Mucosa of gallbladder (tissue), 1 donor: Measurements from ENCODE around the gene HSP90AB1. TPM values are rescaled to one million over a fixed set of nuclear protein-coding genes. Genes with fewer than 3 reads are reported as not detected.
A peak's percentile ranks its signal among the peaks of the same experiment; 100 is the strongest.

Source experiments
- DNase-seq: peaks from one replicate; pipeline ENCODE4 v3.0.0-alpha.2; 2020; ENCODE audit warnings: low spot score
- total RNA-seq: library from RNA; stranded (reverse); gene quantifications from one replicate; pipeline ENCODE4 v1.2.1, GENCODE V29; 2021
- donor health status: DM: no; HTN: no; CAD: no.

Gene HSP90AB1
- total RNA-seq, 1 donor from 2014 or later = 893 TPM

DNA sequence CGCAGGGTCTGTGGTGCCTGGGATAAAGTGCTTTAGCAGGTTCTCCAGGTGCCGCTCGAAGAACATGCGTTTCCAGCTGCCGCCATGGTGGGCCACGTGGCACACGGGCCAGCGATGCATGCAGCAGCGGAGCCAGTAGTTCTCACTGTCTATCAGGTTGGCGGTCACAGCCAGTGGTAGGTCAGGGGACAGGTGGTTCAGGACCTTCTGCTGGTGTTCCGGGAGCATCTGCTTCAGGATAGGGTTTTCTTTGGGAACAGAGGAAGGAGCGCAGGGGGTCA lies 39.3 kb downstream of the HSP90AB1 start:
- DNase-seq = no peak

DNA sequence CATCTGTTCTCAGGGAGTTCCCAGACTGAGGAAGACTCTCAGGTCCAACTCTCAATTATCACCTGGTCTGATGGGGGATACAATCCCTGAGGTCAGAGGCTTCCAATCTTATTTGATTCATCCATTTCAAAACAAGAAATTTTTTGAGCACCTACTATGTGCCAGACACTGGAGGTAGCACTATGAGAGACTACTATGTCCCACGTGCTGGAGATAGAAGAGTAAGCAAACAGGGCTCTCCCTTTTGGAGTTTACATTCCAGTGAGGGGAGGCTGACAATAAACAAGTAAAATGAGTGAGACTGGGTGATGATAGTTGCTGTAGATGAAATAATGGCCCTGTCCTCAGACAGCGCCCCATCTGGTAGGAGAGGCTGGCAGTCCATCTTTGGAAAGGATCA lies 39.8 kb downstream of the HSP90AB1 start:
- DNase-seq = no peak

DNA sequence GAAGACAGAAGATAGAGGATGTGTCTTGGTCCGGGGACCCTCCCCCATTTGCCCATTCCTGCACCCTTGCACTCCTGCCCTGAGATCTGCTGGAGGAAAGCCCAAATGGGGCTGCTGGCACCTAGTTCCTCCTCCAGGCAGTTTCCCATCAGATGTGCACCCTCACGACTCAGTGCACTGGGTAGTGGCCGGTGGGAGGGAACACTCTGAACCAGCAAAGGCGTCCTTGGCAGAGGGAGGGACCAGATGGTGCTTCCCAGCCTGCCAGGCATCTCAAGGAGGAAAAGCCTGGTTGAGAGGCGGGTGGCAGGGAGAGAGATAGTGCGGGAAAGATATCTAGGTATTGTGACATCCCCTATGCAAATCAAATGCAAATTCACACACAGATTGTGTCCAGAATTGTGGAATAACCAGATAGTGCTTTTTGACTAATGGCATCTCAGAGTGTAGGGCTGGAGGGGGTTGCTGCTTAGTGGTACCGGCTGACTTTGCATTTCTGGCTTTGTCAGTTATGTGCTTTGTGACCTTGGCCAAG lies 42.9 kb downstream of the HSP90AB1 start:
- no peak for DNase-seq

DNA sequence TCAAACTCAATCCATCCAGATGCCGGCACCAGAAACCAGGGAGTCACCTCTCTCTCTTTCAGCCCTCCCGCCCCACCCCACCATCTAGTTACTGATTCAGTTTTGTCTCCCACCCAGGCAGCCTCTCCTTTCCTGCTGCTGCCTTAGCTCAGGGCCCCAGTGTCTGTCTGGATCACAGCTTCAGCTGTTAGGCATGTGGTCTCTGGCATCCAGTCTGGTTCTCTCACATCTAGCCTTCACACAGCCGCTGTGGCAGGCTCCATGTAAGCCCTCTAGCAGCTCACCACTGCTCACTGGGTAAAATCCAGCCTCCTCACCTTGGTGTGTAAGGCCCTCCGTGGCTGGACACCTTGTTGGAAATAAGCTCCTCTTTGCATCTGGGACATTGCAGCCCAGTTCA lies 44.9 kb downstream of the HSP90AB1 start:
- DNase-seq = no peak

DNA sequence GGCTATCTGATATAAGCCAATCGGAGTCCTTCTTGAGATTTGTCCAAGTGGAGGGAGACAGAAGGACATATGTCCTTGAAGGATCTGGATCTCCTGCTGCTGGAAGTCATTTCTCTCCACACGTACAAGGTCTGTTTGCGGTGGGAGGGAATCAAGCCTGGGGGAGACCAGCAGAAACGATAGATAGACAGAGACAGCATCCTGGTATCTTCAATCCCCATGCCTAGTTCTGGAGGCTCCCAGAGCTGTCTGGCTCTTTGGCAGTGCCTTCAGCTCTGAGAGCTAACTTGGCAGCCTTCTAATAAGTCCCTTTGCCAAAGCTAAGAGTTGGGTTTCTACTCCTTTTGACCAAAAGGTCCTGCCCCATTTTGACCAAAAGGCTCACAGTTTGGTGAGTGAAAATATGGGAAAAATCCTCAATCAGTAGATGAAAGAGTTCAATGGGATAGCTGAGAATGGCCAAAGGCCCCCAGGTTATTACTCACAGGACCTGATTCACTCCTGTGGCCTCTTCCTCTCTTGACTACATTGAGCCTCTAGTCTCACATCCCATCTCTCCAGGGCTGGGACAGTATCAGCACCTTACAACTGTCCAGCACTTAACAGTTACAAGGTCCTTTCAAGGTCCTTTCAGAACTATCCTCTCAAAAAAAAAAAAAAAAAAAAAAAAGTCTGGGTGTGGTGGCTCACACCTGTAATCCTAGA lies 45.9 kb downstream of the HSP90AB1 start:
- no peak for DNase-seq

DNA sequence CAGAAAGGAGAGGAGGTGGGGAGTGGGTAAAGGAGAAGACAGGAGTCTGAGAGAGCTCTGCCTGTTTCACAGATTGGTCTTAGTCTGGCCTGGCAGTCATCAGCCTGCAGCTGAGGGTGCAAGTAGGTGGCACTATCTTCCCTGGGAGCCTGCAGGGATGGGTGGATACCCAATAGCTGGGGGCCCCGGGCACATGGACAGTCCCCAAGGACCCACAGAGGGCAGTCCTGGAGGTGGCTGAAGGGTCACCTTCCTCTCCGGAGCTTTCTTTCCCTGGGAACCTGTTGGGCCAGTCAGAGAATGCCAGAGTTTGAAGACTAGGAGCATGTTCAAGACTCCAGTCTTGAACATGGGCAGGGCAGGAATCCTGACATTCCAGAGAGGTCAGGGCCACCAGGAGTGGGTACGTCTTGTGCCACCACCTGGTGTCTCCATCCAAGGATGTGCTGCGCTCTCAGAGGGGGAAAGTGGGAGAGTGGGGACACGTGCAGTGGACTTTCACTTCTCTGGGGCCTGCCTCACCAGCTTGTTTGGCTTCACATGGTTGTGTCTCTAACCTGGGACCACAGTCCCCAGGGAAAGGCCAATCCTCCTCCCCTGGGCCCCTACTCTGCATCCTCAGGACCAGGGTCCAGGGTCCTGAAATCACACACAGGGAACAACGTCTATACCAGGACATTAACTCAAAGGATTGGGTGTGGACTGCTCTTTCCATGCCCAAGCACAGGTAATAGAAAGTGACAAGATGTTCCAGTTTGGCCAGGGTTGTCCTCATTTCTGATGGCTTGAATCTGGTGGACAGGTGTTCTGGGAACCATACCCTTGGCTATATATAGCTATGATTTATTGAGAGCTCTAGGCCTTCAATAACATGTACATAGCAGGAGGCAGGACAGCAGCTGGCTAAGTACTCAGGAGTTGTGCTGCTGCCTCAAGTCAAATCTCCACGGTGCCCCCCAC lies 48.2 kb downstream of the HSP90AB1 start:
- no peak for DNase-seq

DNA sequence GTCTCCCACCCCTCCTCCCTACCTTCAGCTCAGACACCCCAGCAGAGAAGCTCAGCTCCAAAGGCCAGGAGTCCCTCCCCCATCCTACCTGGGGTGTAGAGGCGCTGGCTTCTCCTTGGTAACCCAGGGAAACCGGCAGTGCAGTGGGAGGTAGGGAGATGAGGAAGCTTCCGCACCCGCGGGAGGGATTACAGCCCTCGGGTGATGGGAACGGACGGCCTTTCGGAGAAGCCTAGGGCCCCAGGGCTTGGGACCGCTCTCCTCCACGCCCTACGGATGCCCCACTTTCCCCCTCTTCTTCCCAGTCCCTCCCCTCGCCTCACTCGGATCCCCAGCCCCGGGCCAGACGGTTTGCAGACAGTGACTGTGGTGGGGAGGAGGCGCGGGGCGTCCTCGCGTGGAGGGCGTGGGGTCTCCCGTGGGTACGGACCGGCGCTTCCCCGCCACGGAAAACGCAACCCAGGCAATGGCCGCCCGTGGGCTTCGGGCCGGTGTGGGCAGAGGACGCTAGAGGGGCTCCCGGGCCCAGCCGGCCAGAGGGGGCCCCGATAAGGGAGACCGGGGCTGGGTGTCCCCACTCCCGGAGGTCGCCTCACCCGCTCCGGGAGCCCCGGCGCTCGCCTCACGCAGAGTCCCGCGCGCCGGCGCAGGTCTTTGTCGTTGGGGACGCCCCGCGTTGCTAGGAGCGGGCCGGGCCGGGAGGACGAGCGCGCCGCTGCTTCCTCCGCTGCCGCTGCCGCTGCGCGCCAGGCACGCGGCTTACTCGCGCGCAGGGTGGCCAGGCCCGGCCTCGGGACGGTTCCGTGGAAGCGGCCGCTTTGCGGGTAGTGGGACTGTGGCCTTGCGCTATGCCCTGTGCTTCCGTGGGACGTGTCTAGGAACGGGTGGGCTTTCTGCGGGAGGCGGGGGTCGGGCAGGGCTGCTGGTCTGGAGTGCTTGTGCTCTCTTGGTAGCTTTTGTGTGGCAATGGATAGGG lies 50.5 kb downstream of the HSP90AB1 start:
- peak; percentile 18 for DNase-seq

DNA sequence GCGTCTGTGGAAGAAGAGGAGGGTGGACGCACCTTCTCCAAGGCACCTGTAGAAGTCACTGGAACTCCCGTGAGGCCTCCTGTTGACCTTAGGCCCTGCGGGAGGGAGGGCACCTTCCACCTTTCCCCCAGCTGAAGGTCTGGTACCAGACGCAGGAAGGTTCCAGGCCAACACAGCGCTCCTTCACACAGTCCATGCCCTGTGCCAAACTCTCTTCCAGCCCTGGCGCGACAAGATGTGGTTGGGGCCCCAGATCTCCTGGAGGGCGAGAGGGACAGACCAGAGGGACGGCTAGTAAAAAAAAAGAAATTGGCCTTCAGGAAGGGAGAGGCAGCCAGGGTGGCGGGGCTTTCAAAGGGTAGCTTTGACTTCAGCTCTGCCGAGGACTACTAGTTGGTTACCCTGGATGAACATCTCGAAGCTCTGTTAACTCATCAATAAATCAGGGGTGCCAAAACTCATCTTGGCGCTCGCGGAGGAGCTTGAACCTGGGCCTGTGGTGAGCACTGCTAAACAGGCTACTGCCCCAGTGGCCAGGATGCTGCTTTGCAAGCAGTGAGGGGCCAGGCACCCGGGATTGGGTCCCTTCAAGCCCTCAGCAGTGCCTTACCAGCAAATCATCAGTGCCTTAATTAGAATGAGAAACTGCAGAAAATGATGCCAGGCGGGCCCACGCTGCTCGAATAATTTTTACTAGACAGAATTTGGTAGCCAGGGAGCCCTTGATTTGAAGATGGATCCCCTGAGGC lies 51.3 kb downstream of the HSP90AB1 start:
- no peak for DNase-seq

DNA sequence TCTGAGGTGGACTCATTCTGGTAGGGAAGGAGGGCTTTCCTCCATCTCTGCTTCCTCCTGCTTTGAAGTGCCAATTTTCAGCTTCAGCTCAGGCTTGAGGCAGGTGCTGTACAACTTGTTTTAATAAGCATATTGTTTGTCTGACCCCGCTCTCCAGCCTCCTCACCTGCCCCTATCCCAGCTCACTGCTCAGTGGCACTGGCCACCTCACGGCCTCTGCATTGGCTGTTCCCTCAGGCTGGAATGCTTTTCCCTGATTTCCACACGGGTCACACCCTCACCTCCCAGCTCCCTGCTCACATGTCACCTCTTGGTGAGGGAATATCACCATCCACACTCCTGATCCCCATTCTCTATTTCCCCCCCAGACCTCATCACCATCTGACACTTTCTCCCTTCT lies 52.0 kb downstream of the HSP90AB1 start:
- DNase-seq = no peak

DNA sequence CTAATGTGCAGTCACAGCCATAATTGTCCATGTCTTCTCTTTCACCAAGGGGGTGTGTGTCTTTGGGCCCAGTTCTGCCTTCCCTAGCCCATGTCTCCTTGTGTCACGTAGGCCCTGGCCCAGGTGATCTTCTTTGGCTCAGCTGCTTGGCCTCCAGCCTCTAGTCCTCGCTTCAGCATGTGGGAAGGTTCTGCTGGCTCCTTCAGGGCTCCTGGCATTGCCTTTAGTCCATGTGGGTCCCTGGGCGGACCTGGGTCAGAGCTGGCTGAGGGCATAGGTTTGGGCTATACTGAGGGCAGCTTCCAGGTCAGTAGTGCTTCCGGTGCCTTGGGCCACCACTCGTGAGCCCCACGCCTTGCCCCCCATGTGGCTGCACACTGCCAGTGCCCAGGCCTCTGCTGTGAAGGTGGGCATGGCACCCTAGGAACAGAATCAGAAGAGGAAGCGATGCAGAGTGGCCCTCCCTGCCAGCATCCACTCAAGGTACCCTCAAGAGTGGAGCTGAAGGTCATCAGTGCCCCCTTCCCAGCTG lies 53.5 kb downstream of the HSP90AB1 start:
- no peak for DNase-seq

DNA sequence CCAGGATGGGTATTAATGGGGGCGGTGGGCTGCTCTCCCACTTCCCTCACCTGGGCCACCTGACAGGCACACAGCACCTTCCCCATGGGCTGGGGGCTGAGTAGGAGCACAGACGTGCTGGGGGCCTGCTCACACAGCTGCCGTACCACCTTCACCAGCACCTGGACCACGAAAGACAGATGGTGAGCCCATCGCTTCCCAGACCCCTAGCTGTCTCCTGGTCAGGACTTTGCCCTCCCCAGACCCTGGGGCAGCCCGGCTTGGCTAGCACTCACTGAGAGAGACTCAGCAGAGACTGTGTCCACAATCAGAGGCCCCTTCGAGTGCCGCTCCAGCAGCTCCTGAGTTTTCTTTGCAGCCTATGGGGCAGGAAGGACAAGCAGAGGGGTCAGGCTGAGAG lies 54.2 kb downstream of the HSP90AB1 start:
- no peak for DNase-seq

DNA sequence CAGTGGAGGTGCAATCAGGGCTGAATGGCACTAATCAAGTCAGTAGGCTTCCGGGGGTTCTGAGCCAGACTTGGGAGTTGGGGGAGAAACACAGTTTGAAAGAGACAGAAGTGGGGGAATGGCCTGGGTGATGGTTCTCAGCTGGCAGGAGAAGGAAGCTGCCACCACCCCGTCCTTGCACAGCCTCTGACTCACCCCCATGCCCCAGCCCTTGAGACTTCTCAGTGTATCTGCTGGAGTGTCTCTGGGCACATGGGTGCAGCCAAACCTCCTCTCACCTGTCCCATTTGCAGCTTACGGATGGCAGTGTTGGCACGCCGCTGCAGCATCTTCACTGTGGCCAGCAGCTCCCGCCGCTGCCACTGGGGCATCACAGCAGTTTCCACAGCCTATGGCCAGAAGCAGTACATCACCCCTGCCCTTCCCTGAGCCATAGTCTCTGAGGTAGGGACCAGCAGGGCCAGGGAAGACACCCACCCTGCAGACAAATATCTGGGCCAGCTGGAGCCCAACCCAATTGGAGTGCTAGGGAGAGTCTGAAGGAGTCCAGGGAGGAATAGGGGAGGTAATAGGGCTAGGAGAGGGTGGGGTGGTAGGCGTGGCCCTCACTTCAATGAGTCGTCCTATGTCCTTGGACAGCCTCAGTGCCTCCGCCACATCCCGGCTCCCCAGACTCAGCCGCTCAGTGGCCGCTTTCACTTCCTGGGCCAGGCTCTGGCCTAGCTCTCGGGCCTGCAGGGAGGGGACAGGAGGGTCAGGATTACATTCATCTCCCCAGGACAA lies 55.1 kb downstream of the HSP90AB1 start:
- no peak for DNase-seq

DNA sequence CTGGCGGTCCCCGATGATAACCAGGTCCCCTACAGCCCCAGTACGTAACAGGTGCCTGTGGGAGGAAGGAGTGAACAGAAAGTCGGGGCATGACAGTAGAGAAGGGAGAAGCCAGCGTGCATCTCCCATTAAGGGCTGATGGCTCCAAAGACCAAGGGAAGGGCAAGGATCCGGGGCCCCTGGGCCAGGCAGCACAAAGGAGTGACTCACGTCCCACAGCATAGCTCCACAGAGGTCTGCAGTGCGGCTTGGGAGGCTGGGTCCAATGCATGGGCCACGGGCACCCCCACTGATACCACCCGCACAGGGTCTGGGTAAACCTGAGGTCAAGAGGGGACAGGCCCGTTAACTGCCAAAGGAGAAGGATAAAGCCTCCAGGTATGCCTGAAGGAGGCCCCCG lies 56.0 kb downstream of the HSP90AB1 start:
- no peak for DNase-seq

Other genes starting within 250 kb of the HSP90AB1 start
- 30.7 TPM for gene MRPL14, start 119.6 kb upstream of the HSP90AB1 start, total RNA-seq
- gene TMEM63B, start 119.5 kb upstream of the HSP90AB1 start, total RNA-seq = 71.8 TPM
- gene CAPN11, start 88.3 kb upstream of the HSP90AB1 start, total RNA-seq = 0.95 TPM
- 0.26 TPM for gene MYMX, start 30.2 kb upstream of the HSP90AB1 start, total RNA-seq
- 66.1 TPM for gene SLC29A1, start 23.5 kb upstream of the HSP90AB1 start, total RNA-seq
- gene SLC35B2, start 10.4 kb downstream of the HSP90AB1 start, total RNA-seq = 50.8 TPM
- 10.9 TPM for gene NFKBIE, start 18.4 kb downstream of the HSP90AB1 start, total RNA-seq
- gene TMEM151B, start 23.3 kb downstream of the HSP90AB1 start, total RNA-seq = 0.12 TPM
- 28.6 TPM for gene AARS2, start 66.2 kb downstream of the HSP90AB1 start, total RNA-seq
- not detected for gene SPATS1, start 95.5 kb downstream of the HSP90AB1 start, total RNA-seq
- gene CDC5L, start 140.6 kb downstream of the HSP90AB1 start, total RNA-seq = 18.8 TPM